Type B pancreatic cell (in vitro differentiated cells): ENCODE data around the gene AGPAT3. TPM values are rescaled to one million over a fixed set of nuclear protein-coding genes. Genes with fewer than 3 reads are reported as not detected.

Experiments
- DNase-seq: peaks from one replicate; pipeline ENCODE4 v3.0.0; 2021; ENCODE audit warnings: mixed read lengths; ENCODE audit not compliant: unreplicated experiment; ENCODE audit errors: extremely low spot score
- H3K27ac Mint-ChIP-seq: 2 replicates; pipeline ENCODE4 v1.8.0; 2021; ENCODE audit warnings: mild to moderate bottlenecking, mixed read lengths
- H3K27me3 Mint-ChIP-seq: 2 replicates; pipeline ENCODE4 v1.8.0; 2021; ENCODE audit warnings: mixed read lengths
- H3K36me3 Mint-ChIP-seq: 2 replicates; pipeline ENCODE4 v1.8.0; 2021; ENCODE audit warnings: mixed read lengths
- H3K4me1 Mint-ChIP-seq: one replicate; pipeline ENCODE4 v1.8.0; 2021; ENCODE audit warnings: mixed read lengths; ENCODE audit not compliant: unreplicated experiment
- H3K4me3 Mint-ChIP-seq: 2 replicates; pipeline ENCODE4 v1.8.0; 2021; ENCODE audit warnings: mild to moderate bottlenecking, mixed read lengths
- H3K9me3 Mint-ChIP-seq: 2 replicates; pipeline ENCODE4 v1.8.0; 2021; ENCODE audit warnings: mixed read lengths
- total RNA-seq: library from RNA; stranded (reverse); gene quantifications from 2 replicates; pipeline ENCODE4 v1.2.1, GENCODE V29; 2021; ENCODE audit warnings: low replicate concordance
- TF ChIP-seq, protein P1 (sequence below): fragments of 200-600 bp; sonication (generic); conservative IDR thresholded peaks from 2 replicates; pipeline ENCODE4 v1.5.0; 2021; ENCODE audit warnings: antibody characterized with exemption, mild to moderate bottlenecking

AGPAT3 gene
- total RNA-seq, 1 donor from 2014 or later: 59.2 TPM

DNA sequence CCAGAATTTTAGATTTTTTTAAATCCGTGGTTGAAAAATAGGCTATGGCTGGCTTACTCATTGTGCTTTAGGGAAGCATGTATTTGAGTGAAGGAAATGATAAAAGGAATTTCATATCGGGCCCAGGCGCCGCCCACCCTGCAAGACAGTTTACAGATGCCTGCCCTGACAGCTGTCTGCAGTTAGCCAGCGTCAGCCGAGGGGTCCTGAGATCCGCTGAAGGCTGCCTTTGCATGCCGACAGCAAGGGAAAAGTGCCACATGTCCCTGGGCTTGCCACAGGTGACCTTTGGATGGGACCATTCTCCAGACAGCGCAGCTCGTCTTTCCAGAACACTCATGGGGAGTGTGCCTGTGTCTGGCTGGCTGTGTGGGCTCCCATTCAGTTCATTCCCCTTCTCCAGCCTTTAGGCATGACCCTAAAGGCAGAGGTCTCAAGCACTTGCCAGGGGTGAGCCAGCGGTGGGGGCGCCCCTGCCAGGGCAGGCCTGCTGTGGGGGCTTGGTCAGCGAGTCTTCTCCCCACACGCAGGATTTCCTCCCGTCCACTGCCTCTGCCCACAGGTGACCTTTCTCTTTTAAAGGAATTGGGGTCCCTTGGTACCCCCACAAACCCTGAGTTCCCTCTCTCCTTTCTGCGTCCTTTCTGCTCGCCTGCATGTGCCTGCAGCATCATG, 101.0 kb downstream of the AGPAT3 start:
- no peak overlapping the region for H3K27ac Mint-ChIP-seq
- peaks cover 5% of the 10 kb centered on the region for H3K9me3 Mint-ChIP-seq
- peaks cover 15% of the 10 kb centered on the region for H3K36me3 Mint-ChIP-seq
- TF ChIP-seq, protein P1, sequence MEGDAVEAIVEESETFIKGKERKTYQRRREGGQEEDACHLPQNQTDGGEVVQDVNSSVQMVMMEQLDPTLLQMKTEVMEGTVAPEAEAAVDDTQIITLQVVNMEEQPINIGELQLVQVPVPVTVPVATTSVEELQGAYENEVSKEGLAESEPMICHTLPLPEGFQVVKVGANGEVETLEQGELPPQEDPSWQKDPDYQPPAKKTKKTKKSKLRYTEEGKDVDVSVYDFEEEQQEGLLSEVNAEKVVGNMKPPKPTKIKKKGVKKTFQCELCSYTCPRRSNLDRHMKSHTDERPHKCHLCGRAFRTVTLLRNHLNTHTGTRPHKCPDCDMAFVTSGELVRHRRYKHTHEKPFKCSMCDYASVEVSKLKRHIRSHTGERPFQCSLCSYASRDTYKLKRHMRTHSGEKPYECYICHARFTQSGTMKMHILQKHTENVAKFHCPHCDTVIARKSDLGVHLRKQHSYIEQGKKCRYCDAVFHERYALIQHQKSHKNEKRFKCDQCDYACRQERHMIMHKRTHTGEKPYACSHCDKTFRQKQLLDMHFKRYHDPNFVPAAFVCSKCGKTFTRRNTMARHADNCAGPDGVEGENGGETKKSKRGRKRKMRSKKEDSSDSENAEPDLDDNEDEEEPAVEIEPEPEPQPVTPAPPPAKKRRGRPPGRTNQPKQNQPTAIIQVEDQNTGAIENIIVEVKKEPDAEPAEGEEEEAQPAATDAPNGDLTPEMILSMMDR: no peak
- DNase-seq: no peak
- H3K27me3 Mint-ChIP-seq: no peaks in the 10 kb centered on the region
- H3K4me3 Mint-ChIP-seq: no peak overlapping the region
- peaks cover 17% of the 10 kb centered on the region for H3K4me1 Mint-ChIP-seq

DNA sequence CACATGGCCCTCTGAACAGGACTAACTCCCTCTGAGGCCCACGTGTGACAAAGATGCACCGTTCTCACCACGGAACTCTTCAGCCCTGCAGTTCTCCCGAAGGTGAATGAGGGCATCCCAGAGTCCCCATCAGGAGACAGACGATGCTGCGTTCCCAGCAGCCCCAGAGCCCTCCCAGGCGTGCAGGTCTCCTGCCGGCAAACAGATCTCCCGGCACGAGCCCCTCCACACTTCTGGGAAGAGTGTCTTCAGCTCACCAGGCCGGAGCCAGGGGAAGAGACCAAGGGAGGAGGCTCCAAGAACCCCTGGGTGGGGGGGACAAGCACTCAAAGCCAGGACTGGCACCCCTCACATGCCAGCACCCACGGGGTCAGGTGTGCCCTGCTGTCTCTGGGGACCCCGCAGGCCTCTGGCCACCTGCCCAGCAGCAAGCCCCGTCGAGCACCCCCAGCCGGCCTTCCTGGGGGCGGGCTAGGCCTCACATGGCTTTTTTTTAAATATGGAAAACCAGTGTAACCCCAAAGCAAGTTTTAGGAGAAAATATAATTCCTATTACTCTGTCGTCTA, 102.0 kb downstream of the AGPAT3 start:
- peaks cover 13% of the 10 kb centered on the region for H3K4me1 Mint-ChIP-seq

DNA sequence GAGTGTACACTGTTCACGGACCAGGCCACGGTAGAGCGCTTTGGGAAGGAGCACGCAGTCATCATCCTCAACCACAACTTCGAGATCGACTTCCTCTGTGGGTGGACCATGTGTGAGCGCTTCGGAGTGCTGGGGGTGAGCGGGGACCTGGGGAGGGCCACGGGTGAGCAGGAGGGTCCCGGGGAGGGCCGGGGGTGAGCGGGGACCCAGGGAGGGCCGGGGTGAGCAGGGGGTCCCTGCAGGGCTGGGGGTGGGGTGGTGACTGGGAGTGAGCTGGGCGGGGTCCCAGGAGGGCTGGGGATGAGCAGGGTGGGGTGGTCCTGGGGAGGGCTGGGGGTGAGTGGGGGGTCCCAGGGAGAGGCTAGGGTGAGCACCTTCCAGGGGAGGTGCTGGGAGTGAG, 103.0 kb downstream of the AGPAT3 start:
- Mint-ChIP-seq H3K9me3 (peaks cover 2% of the 10 kb centered on the region), H3K36me3 (peaks cover 7% of the 10 kb centered on the region), H3K27ac (no peak overlapping the region), H3K27me3 (no peaks in the 10 kb centered on the region), H3K4me1 (peaks cover 6% of the 10 kb centered on the region), H3K4me3 (no peak overlapping the region)
- TF ChIP-seq, protein P1: no peak
- DNase-seq: no peak

More for the DNA sequence above, 102.0 kb downstream of the AGPAT3 start:
- Mint-ChIP-seq H3K4me3 (no peak overlapping the region), H3K36me3 (peaks cover 10% of the 10 kb centered on the region), H3K27me3 (no peaks in the 10 kb centered on the region), H3K9me3 (peaks cover 5% of the 10 kb centered on the region), H3K27ac (no peak overlapping the region)
- no peak for DNase-seq
- TF ChIP-seq, protein P1: no peak

DNA sequence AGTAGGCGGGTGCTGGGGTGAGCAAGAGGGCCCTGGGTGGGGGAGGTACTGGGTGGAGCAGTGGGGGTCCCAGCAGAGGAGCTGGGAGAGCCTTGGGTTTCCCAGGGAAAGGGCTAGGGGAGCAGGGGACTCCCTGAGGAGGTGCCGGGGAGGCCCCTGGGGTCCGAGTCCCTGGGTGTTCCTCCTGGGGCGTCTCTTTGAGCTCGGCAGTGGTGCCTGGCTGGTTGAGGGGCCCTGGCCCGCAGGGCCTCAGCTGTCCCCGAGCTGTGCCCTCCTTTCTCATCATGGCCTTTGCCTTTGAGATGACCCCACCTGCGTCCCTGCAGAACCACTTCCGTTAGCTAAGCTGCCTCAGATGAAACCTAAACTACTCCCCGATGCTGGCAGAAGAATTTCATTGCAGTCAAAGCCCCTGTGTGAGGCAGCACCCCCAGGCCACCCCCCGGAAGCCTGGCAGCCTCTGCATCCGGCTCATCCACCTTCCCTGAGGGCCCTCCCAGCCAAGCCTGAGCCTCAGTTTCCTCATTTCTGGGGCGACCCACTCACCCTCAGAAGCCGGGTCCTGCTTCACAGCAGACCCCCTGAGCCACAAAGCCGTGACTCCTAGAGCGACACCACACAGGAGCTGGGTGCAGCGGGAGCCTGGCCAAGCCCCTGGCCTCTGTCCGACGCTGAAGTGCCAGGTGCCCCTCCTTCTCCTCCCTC, 103.5 kb downstream of the AGPAT3 start:
- peaks cover 3% of the 10 kb centered on the region for H3K4me1 Mint-ChIP-seq
- H3K4me3 Mint-ChIP-seq: no peak overlapping the region
- no peak for DNase-seq
- H3K27me3 Mint-ChIP-seq: no peaks in the 10 kb centered on the region
- no peaks in the 10 kb centered on the region for H3K9me3 Mint-ChIP-seq
- TF ChIP-seq, protein P1: no peak
- H3K36me3 Mint-ChIP-seq: peaks cover 5% of the 10 kb centered on the region
- H3K27ac Mint-ChIP-seq: no peak overlapping the region

DNA sequence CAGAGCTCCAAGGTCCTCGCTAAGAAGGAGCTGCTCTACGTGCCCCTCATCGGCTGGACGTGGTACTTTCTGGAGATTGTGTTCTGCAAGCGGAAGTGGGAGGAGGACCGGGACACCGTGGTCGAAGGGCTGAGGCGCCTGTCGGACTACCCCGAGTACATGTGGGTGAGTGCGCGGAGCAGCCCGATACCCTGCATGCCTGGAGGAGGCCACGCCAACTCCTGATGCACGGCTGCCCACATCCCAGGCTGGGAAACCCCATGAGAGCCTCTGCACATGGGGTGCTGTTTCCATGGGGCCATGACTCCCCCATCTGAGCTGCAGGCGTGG, 104.1 kb downstream of the AGPAT3 start:
- no peaks in the 10 kb centered on the region for H3K27me3 Mint-ChIP-seq
- no peak overlapping the region for H3K4me3 Mint-ChIP-seq
- H3K4me1 Mint-ChIP-seq: no peaks in the 10 kb centered on the region
- DNase-seq: no peak
- H3K27ac Mint-ChIP-seq: no peak overlapping the region
- TF ChIP-seq, protein P1: no peak
- no peaks in the 10 kb centered on the region for H3K9me3 Mint-ChIP-seq
- H3K36me3 Mint-ChIP-seq: peaks cover 5% of the 10 kb centered on the region
